HepG2 (cell line): Measurements from ENCODE around the gene FAM20C. TPM values are rescaled to one million over a fixed set of nuclear protein-coding genes. Genes with fewer than 3 reads are reported as not detected.
A peak's percentile ranks its signal among the peaks of the same experiment; 100 is the strongest.

Experiments used
- ATM ChIP-seq: fragments of 450-650 bp; IDR thresholded peaks from 2 replicates; pipeline ENCODE4 v1.7.1; 2017; ENCODE audit warnings: mild to moderate bottlenecking, borderline replicate concordance
- FLYWCH1 ChIP-seq: sonication (generic); formaldehyde crosslinking; IDR thresholded peaks from 2 replicates; pipeline ENCODE4 v1.8.1; 2023; ENCODE audit warnings: mild to moderate bottlenecking, missing genetic modification reagents
- FOSL2 ChIP-seq: sonication (generic); formaldehyde crosslinking; IDR thresholded peaks from 2 replicates; pipeline ENCODE4 v1.4.0; 2020; ENCODE audit warnings: missing genetic modification reagents
- FOXJ3 ChIP-seq: sonication (generic); formaldehyde crosslinking; IDR thresholded peaks from 2 replicates; pipeline ENCODE4 v1.4.0; 2020; ENCODE audit warnings: missing genetic modification reagents, mild to moderate bottlenecking, borderline replicate concordance
- FOXO1 ChIP-seq: sonication (generic); formaldehyde crosslinking; IDR thresholded peaks from 2 replicates; pipeline ENCODE4 v1.4.0; 2020; ENCODE audit warnings: missing genetic modification reagents
- GTF3A ChIP-seq: sonication (generic); formaldehyde crosslinking; conservative IDR thresholded peaks from 2 replicates; pipeline ENCODE4 v1.4.0; 2020; ENCODE audit warnings: mild to moderate bottlenecking, missing genetic modification reagents
- HNRNPL ChIP-seq: fragments of 200-400 bp; formaldehyde crosslinking; IDR thresholded peaks from 2 replicates; pipeline ENCODE4 v1.6.1; 2017; ENCODE audit warnings: mild to moderate bottlenecking, low read depth, low read length
- MAZ ChIP-seq, 2 experiments: sonication (generic) in 1 of 2; formaldehyde crosslinking in 1 of 2; IDR thresholded peaks; 2 replicates each; pipeline versions ENCODE4 v1.5.0 to v1.6.1; 2012 to 2020; ENCODE audit warnings: low read depth in 2 of 2, mild to moderate bottlenecking in 2 of 2, borderline replicate concordance in 1 of 2, improper control_type of control experiment in 1 of 2, low read length in 1 of 2, missing genetic modification reagents in 1 of 2, moderate library complexity in 1 of 2
- MTF1 ChIP-seq: sonication (generic); formaldehyde crosslinking; IDR thresholded peaks from 2 replicates; pipeline ENCODE4 v1.5.0; 2020; ENCODE audit warnings: missing genetic modification reagents
- NFRKB ChIP-seq: fragments of 450-650 bp; IDR thresholded peaks from 2 replicates; pipeline ENCODE4 v1.6.1; 2017
- NFYB ChIP-seq: sonication (generic); formaldehyde crosslinking; IDR thresholded peaks from 2 replicates; pipeline ENCODE4 v1.4.0; 2020; ENCODE audit warnings: missing genetic modification reagents
- NR2F1 ChIP-seq, 2 experiments: fragments of 450-650 bp in 1 of 2; formaldehyde crosslinking in 1 of 2; IDR thresholded peaks; 2 replicates each; pipeline versions ENCODE4 v1.5.0 to v1.6.1; 2016 to 2020; ENCODE audit warnings: mild to moderate bottlenecking in 1 of 2, missing compliant biosample characterization in 1 of 2, missing genetic modification reagents in 1 of 2, moderate library complexity in 1 of 2
- SALL1 ChIP-seq: sonication (generic); formaldehyde crosslinking; IDR thresholded peaks from 2 replicates; pipeline ENCODE4 v1.8.0; 2022; ENCODE audit warnings: mild to moderate bottlenecking, missing genetic modification reagents
- SIN3A ChIP-seq: IDR thresholded peaks from 2 replicates; pipeline ENCODE4 v1.6.1; 2011; ENCODE audit warnings: low read depth, mild to moderate bottlenecking, control low read depth, low read length, borderline replicate concordance
- TFDP1 ChIP-seq: IDR thresholded peaks from 2 replicates; pipeline ENCODE4 v1.6.1; 2016; ENCODE audit warnings: missing compliant biosample characterization, missing genetic modification reagents, borderline replicate concordance
- ZGPAT ChIP-seq: IDR thresholded peaks from 2 replicates; pipeline ENCODE4 v1.6.1; 2016; ENCODE audit warnings: mild to moderate bottlenecking
- ZNF367 ChIP-seq: sonication (generic); formaldehyde crosslinking; IDR thresholded peaks from 2 replicates; pipeline ENCODE4 v1.4.0; 2020; ENCODE audit warnings: missing genetic modification reagents, borderline replicate concordance
- ZNF563 ChIP-seq: sonication (generic); formaldehyde crosslinking; IDR thresholded peaks from 2 replicates; pipeline ENCODE4 v1.8.0; 2022; ENCODE audit warnings: mild to moderate bottlenecking, moderate library complexity, missing genetic modification reagents
- ZNF788 ChIP-seq: sonication (generic); formaldehyde crosslinking; IDR thresholded peaks from 2 replicates; pipeline ENCODE4 v1.5.0; 2020; ENCODE audit warnings: mild to moderate bottlenecking, missing genetic modification reagents, borderline replicate concordance
- polyA plus RNA-seq, 8 experiments: library from polyadenylated mRNA; depleted of rRNA in 3 of 8; stranded (reverse) in 7 of 8; unstranded in 1 of 8; fragments of >200 nt; fragmentation: Illumina TruSeq in 4 of 8; extraction: Trizol in 4 of 8; gene quantifications; 2 replicates each; pipeline versions ENCODE4 v1.2.1 to v1.2.3, GENCODE V29; 2011 to 2016; ENCODE audit warnings: low read depth in 4 of 8, missing spikeins in 1 of 8, mixed read lengths in 1 of 8; ENCODE audit not compliant: insufficient read depth in 1 of 8
- total RNA-seq, 5 experiments: library from RNA; depleted of rRNA; stranded (reverse); fragments of >200 nt; fragmentation: Illumina TruSeq; extraction: Trizol; gene quantifications; 2 replicates each; pipeline ENCODE4 v1.2.3, GENCODE V29; 2016; ENCODE audit warnings: low read depth in 1 of 5
- TF ChIP-seq, protein P1 (sequence below): sonication (generic); formaldehyde crosslinking; IDR thresholded peaks from 2 replicates; pipeline ENCODE4 v1.9.0; 2021; ENCODE audit warnings: missing genetic modification reagents, mild to moderate bottlenecking, borderline replicate concordance
- TF ChIP-seq, protein P2 (sequence below): sonication (generic); formaldehyde crosslinking; IDR thresholded peaks from 2 replicates; pipeline ENCODE4 v1.5.0; 2020; ENCODE audit warnings: mild to moderate bottlenecking, missing genetic modification reagents, borderline replicate concordance

Gene FAM20C
- total and polyA plus RNA-seq, 2 of the 13 experiments (the other 11 are each of a cell fraction or from before 2014, with no cell fraction given): 11.9 to 19.9 TPM

- TF ChIP-seq MAZ (IDR thresholded peaks at IDR 0.05; ENCODE audit: borderline replicate concordance, low read depth, low read length) (no peak), MAZ (CRISPR knock-in tag; IDR thresholded peaks at IDR 0.05; ENCODE audit: low read depth) (no peak), TFDP1 (CRISPR knock-in tag) (peak; percentile 72; the same call in 1 of the 2 replicates), SIN3A (peak; percentile 70; the same call in 1 of the 2 replicates), SALL1 (CRISPR knock-in tag) (peak; percentile 95), NR2F1 (CRISPR knock-in tag; IDR thresholded peaks at IDR 0.05) (no peak), ZGPAT (CRISPR knock-in tag) (peak; percentile 95), HNRNPL (peak; percentile 87), FOXJ3 (CRISPR knock-in tag) (peak; percentile 93), FOSL2 (CRISPR knock-in tag) (peak; percentile 57; the same call in 1 of the 2 replicates), NFRKB (no peak), NFYB (CRISPR knock-in tag) (no peak), MTF1 (CRISPR knock-in tag) (no peak), ATM (no peak), ZNF563 (CRISPR knock-in tag) (peak; percentile 54; the same call in 1 of the 2 replicates), GTF3A (CRISPR knock-in tag) (no peak), ZNF367 (CRISPR knock-in tag) (no peak), FOXO1 (peak; percentile 94), FLYWCH1 (CRISPR knock-in tag) (no peak), ZNF788 (CRISPR knock-in tag) (peak; percentile 50; the same call in 1 of the 2 replicates)
- TF ChIP-seq, protein P1, sequence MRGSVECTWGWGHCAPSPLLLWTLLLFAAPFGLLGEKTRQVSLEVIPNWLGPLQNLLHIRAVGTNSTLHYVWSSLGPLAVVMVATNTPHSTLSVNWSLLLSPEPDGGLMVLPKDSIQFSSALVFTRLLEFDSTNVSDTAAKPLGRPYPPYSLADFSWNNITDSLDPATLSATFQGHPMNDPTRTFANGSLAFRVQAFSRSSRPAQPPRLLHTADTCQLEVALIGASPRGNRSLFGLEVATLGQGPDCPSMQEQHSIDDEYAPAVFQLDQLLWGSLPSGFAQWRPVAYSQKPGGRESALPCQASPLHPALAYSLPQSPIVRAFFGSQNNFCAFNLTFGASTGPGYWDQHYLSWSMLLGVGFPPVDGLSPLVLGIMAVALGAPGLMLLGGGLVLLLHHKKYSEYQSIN (CRISPR knock-in tag): no peak
- TF ChIP-seq, protein P2, sequence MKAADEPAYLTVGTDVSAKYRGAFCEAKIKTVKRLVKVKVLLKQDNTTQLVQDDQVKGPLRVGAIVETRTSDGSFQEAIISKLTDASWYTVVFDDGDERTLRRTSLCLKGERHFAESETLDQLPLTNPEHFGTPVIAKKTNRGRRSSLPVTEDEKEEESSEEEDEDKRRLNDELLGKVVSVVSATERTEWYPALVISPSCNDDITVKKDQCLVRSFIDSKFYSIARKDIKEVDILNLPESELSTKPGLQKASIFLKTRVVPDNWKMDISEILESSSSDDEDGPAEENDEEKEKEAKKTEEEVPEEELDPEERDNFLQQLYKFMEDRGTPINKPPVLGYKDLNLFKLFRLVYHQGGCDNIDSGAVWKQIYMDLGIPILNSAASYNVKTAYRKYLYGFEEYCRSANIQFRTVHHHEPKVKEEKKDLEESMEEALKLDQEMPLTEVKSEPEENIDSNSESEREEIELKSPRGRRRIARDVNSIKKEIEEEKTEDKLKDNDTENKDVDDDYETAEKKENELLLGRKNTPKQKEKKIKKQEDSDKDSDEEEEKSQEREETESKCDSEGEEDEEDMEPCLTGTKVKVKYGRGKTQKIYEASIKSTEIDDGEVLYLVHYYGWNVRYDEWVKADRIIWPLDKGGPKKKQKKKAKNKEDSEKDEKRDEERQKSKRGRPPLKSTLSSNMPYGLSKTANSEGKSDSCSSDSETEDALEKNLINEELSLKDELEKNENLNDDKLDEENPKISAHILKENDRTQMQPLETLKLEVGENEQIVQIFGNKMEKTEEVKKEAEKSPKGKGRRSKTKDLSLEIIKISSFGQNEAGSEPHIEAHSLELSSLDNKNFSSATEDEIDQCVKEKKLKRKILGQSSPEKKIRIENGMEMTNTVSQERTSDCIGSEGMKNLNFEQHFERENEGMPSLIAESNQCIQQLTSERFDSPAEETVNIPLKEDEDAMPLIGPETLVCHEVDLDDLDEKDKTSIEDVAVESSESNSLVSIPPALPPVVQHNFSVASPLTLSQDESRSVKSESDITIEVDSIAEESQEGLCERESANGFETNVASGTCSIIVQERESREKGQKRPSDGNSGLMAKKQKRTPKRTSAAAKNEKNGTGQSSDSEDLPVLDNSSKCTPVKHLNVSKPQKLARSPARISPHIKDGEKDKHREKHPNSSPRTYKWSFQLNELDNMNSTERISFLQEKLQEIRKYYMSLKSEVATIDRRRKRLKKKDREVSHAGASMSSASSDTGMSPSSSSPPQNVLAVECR (CRISPR knock-in tag): peak; percentile 84; the same call in 1 of the 2 replicates
These were observed 42.6 kb downstream of the FAM20C start (continued) for GRCh38 chr7:234708-235553.
